Peyer's patch (tissue), 4 donors: ENCODE measurements around the gene COG6.

ENCODE experiments used
- POLR2A ChIP-seq, 2 donors: fragments of 450-650 bp; IDR thresholded peaks; one replicate each; pipeline ENCODE4 v1.5.1; 2017; ENCODE audit warnings: antibody characterized with exemption in 2 of 2, mild to moderate bottlenecking in 2 of 2, moderate library complexity in 2 of 2
- TF ChIP-seq, protein P1 (sequence below), 6 experiments: fragments of 450-650 bp in 4 of 6; fragments of 200-600 bp in 2 of 6; sonication (generic) in 1 of 6; IDR thresholded peaks; one replicate each; pipeline ENCODE4 v1.5.1; 2017 to 2019; ENCODE audit warnings: antibody characterized with exemption in 6 of 6, mild to moderate bottlenecking in 3 of 6, moderate library complexity in 1 of 6

DNA sequence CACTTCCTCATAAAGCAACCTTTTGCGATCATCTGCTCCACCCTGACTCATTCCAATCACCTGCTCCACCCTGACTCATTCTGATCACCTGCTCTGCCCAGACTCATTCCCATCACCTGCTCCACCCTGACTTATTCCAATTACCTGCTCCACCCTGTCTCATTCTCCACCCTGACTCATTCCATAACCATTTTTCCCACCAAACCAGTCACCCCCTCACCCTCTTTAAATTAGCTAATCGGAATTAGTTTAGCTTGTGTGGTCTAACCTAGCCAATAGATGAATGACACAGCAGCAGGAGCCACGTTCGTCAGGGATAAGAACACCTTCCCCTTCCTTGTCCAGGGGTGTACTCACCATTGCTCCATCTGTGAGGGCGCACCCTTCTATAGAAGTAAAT, 134.0 kb downstream of the COG6 start:
- TF ChIP-seq, protein P1, sequence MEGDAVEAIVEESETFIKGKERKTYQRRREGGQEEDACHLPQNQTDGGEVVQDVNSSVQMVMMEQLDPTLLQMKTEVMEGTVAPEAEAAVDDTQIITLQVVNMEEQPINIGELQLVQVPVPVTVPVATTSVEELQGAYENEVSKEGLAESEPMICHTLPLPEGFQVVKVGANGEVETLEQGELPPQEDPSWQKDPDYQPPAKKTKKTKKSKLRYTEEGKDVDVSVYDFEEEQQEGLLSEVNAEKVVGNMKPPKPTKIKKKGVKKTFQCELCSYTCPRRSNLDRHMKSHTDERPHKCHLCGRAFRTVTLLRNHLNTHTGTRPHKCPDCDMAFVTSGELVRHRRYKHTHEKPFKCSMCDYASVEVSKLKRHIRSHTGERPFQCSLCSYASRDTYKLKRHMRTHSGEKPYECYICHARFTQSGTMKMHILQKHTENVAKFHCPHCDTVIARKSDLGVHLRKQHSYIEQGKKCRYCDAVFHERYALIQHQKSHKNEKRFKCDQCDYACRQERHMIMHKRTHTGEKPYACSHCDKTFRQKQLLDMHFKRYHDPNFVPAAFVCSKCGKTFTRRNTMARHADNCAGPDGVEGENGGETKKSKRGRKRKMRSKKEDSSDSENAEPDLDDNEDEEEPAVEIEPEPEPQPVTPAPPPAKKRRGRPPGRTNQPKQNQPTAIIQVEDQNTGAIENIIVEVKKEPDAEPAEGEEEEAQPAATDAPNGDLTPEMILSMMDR (IDR thresholded peaks at IDR 0.05) = no peak
- TF ChIP-seq POLR2A (IDR thresholded peaks at IDR 0.05) = no peak
